Measurements from ENCODE around the gene HIVEP2. TPM values are rescaled to one million over a fixed set of nuclear protein-coding genes. Genes with fewer than 3 reads are reported as not detected.

HIVEP2 gene
- total RNA-seq, 1 donor from 2014 or later: 7.9 TPM

GRCh38 chr6:142925575-142926110, 19.3 kb downstream of the HIVEP2 start:
- no peak overlapping the region for H3K4me3 ChIP-seq (ENCODE audit: low read depth, low read length)
- no peaks in the 10 kb centered on the region for H3K36me3 ChIP-seq (ENCODE audit: control insufficient read depth, insufficient read depth, low read length)
- FAIRE-seq: no peak
- DNase-seq (ENCODE audit: low read depth): peak; percentile 29
- no peaks in the 10 kb centered on the region for H3K27me3 ChIP-seq (ENCODE audit: control insufficient read depth, insufficient read depth, low read length)
- no peak for TF ChIP-seq CTCF (IDR thresholded peaks at IDR 0.05; ENCODE audit: insufficient read depth, low read length, severe bottlenecking)

- TF ChIP-seq CTCF (IDR thresholded peaks at IDR 0.05; ENCODE audit: insufficient read depth, low read length, severe bottlenecking): no peak
- DNase-seq (ENCODE audit: low read depth) (no peak), FAIRE-seq (no peak)
- H3K4me3 ChIP-seq (ENCODE audit: low read depth, low read length): no peak overlapping the region
- H3K36me3 ChIP-seq (ENCODE audit: control insufficient read depth, insufficient read depth, low read length): no peaks in the 10 kb centered on the region
- H3K27me3 ChIP-seq (ENCODE audit: control insufficient read depth, insufficient read depth, low read length): no peaks in the 10 kb centered on the region
Observed at GRCh38 chr6:142918339-142919042, 26.5 kb downstream of the HIVEP2 start.

- no peak for DNase-seq (ENCODE audit: low read depth)
- no peak for FAIRE-seq
- Histone ChIP-seq H3K27me3 (ENCODE audit: control insufficient read depth, insufficient read depth, low read length) (no peaks in the 10 kb centered on the region), H3K4me3 (ENCODE audit: low read depth, low read length) (no peak overlapping the region), H3K36me3 (ENCODE audit: control insufficient read depth, insufficient read depth, low read length) (no peaks in the 10 kb centered on the region)
- no peak for TF ChIP-seq CTCF (IDR thresholded peaks at IDR 0.05; ENCODE audit: insufficient read depth, low read length, severe bottlenecking)
Observed at GRCh38 chr6:142916881-142917280, 28.1 kb downstream of the HIVEP2 start.

DNA sequence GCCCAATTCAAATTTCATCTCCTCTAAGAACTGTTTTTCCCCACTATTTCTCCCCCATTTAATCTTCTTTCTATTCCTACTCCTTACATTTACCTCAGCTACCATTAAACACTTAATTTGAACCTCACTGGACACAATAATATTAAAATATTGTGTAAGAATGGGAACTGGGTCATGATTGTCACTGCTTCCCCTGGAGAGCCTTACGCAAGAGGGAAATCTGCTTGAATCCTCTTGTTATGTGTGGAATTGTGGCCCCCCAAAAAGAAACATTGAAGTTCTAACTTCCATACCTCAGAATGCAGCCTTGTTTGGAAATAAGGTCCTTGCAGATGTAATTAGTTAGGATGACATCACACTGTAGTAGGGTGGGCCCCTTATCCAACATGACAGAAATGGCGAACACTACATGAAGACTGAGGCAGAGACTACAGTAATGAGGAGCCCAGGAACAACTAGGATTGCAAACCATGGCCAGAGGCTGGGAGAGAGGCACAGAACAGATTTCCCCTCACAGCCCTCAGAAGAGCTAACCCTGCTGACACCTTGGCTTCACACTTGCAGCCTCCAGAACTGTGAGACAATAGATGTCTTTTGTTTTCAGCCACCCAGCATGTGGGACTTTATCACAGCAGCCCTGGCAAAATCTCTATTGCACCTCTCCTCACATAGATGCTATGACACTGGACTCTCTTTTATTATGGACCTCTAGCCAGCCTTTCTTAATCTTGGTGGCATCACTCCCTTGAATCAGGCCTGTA, 29.9 kb downstream of the HIVEP2 start:
- DNase-seq (ENCODE audit: low read depth) (no peak), FAIRE-seq (no peak)
- Histone ChIP-seq H3K4me3 (ENCODE audit: low read depth, low read length) (no peak overlapping the region), H3K27me3 (ENCODE audit: control insufficient read depth, insufficient read depth, low read length) (no peaks in the 10 kb centered on the region), H3K36me3 (ENCODE audit: control insufficient read depth, insufficient read depth, low read length) (no peaks in the 10 kb centered on the region)
- TF ChIP-seq CTCF (IDR thresholded peaks at IDR 0.05; ENCODE audit: insufficient read depth, low read length, severe bottlenecking): no peak

GRCh38 chr6:142914369-142914768, 30.6 kb downstream of the HIVEP2 start:
- no peak for TF ChIP-seq CTCF (IDR thresholded peaks at IDR 0.05; ENCODE audit: insufficient read depth, low read length, severe bottlenecking)
- no peaks in the 10 kb centered on the region for H3K27me3 ChIP-seq (ENCODE audit: control insufficient read depth, insufficient read depth, low read length)
- no peak for FAIRE-seq

More at GRCh38 chr6:142914369-142914768, 30.6 kb downstream of the HIVEP2 start:
- DNase-seq (ENCODE audit: low read depth): peak; percentile 28
- no peaks in the 10 kb centered on the region for H3K36me3 ChIP-seq (ENCODE audit: control insufficient read depth, insufficient read depth, low read length)
- no peak overlapping the region for H3K4me3 ChIP-seq (ENCODE audit: low read depth, low read length)

Measured in bronchial epithelial cell (primary cell).